ENCODE results near the gene ZFP62. TPM values are rescaled to one million over a fixed set of nuclear protein-coding genes. Genes with fewer than 3 reads are reported as not detected.

ZFP62 gene
- total RNA-seq (10 to 100 TPM; 11.0 to 14.6 (median 12.8) TPM), polyA plus RNA-seq (10 to 100 TPM in 1 of 3 donors, 1 to 10 TPM in 2; 6.0 to 25.6 (median 8.6) TPM)
- long read RNA-seq, donor 1, full-length matches to known transcripts: 7 of 11 reads
- long read RNA-seq, donor 1, partial matches to known transcripts: 0 of 11 reads
- long read RNA-seq, donor 1, other reads (novel, unspliced or antisense): 4 of 11 reads
- long read RNA-seq, donor 2, full-length matches to known transcripts: 7 of 9 reads
- long read RNA-seq, donor 2, partial matches to known transcripts: 0 of 9 reads
- long read RNA-seq, donor 2, other reads (novel, unspliced or antisense): 2 of 9 reads

GRCh38 chr5:180860887-180861822, at the start of gene ZFP62:
ZFP62 (minus strand) TSS chr5:180861276; CDS start chr5:180861219, 57 bp downstream.
- 1% methylated on average over 60 to 84 of the region's 84 CpGs for WGBS, 3 donors
- peak; percentile 94 to 95 for DNase-seq
- Histone ChIP-seq H3K4me3 (peak within 1 kb of the TSS; percentile 77), H3K4me1 (peaks cover 12% of the 10 kb centered on the region), H3K9me3 (no peaks in the 10 kb centered on the region), H3K27ac (peak within 1 kb of the TSS; percentile 83), H3K36me3 (ENCODE audit: insufficient read depth in 1 of 2, low read depth in 1 of 2) (peaks cover 0 to 15% of the 10 kb centered on the region in 2 donors), H3K27me3 (ENCODE audit: insufficient read depth in 3 of 3, low read length in 2 of 3) (peaks cover 0 to under 1% (median 0%) of the 10 kb centered on the region in 3 donors)
- intact Hi-C loops (cut with DNase I): loop anchor here (5.0 to 10.0 kb wide), 4 partner anchors 44 to 294 kb away; partner anchors contain the start of gene MGAT1 (in 1 of the 2)
- ATAC-seq: peak; percentile 98 to 99 (median 98)
- TF ChIP-seq CTCF (IDR thresholded peaks at IDR 0.05): no peak

DNA sequence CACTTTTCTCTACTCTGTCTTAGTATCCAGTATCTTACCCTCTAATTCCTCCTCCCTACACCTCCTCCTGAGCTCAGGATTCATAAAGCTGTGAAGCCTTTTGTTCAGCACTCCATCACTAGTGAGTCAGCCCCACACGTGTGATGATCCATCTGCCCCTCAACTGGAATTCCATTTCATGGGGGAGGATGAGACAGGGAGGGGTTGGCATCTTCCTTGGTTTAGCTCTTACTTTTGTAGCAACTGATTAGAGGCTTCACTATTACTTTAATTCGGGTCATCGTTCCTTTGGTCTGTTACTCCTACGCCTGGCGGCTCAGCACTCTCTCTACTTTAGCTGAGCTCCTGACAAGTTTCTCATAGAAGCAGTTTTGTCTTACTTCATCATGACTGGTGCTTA, 49.7 kb upstream of the ZFP62 start:
- H3K9me3 ChIP-seq: no peaks in the 10 kb centered on the region
- no peak for DNase-seq
- TF ChIP-seq CTCF (IDR thresholded peaks at IDR 0.05): no peak

GRCh38 chr5:180910182-180910581, 49.1 kb upstream of the ZFP62 start:
- intact Hi-C loops (cut with DNase I): no loop called here
- Histone ChIP-seq H3K9me3 (no peaks in the 10 kb centered on the region), H3K27me3 (ENCODE audit: insufficient read depth in 3 of 3, low read length in 2 of 3) (no peaks in the 10 kb centered on the region), H3K27ac (no peak overlapping the region), H3K4me1 (no peaks in the 10 kb centered on the region), H3K4me3 (no peak overlapping the region), H3K36me3 (ENCODE audit: insufficient read depth in 1 of 2, low read depth in 1 of 2) (no peaks in the 10 kb centered on the region)
- ATAC-seq (no peak), DNase-seq (no peak)
- 61 to 78% (median 66%) methylated on average over 2 of the region's 2 CpGs for WGBS, 3 donors
- TF ChIP-seq CTCF (IDR thresholded peaks at IDR 0.05): no peak

More for the DNA sequence above, 49.7 kb upstream of the ZFP62 start:
- ATAC-seq: no peak
- Histone ChIP-seq H3K4me1 (no peaks in the 10 kb centered on the region), H3K4me3 (no peak overlapping the region), H3K36me3 (ENCODE audit: insufficient read depth in 1 of 2, low read depth in 1 of 2) (no peaks in the 10 kb centered on the region), H3K27ac (no peak overlapping the region), H3K27me3 (ENCODE audit: insufficient read depth in 3 of 3, low read length in 2 of 3) (no peaks in the 10 kb centered on the region)
- WGBS, 3 donors: 75 to 81% (median 76%) methylated on average over 5 of the region's 5 CpGs
- intact Hi-C loops (cut with DNase I): no loop called here

GRCh38 chr5:180909782-180910181, 48.7 kb upstream of the ZFP62 start:
- no peaks in the 10 kb centered on the region for H3K27me3 ChIP-seq (ENCODE audit: insufficient read depth in 3 of 3, low read length in 2 of 3)
- H3K36me3 ChIP-seq (ENCODE audit: insufficient read depth in 1 of 2, low read depth in 1 of 2): no peaks in the 10 kb centered on the region
- H3K4me3 ChIP-seq: no peak overlapping the region
- H3K4me1 ChIP-seq: no peaks in the 10 kb centered on the region
- H3K27ac ChIP-seq: no peak overlapping the region
- intact Hi-C loops (cut with DNase I): no loop called here
- H3K9me3 ChIP-seq: no peaks in the 10 kb centered on the region
- DNase-seq (no peak), ATAC-seq (no peak)
- no peak for TF ChIP-seq CTCF (IDR thresholded peaks at IDR 0.05)
- 64 to 67% (median 65%) methylated on average over 5 of the region's 5 CpGs for WGBS, 3 donors

All from psoas muscle (tissue), 8 donors.